BE2C (cell line): ENCODE results near the gene TMPRSS9.
A peak's percentile ranks its signal among the peaks of the same experiment; 100 is the strongest.
"Not testable (repeated sequence)": the region's sequence is repeated elsewhere in the genome, so short reads cannot be mapped to it uniquely, and the experiment has no call there.

Experiments
- DNase-seq: peaks from one replicate; pipeline ENCODE4 v3.0.0-alpha.2; 2020
- H3K27me3 ChIP-seq: fragments of 250-450 bp; sonication (Bioruptor Pico); 2 replicates; pipeline ENCODE4 v1.5.1; 2020; ENCODE audit warnings: mild to moderate bottlenecking
- H3K36me3 ChIP-seq: fragments of 250-450 bp; sonication (Bioruptor Pico); 2 replicates; pipeline ENCODE4 v1.5.1; 2020; ENCODE audit warnings: mild to moderate bottlenecking
- H3K4me1 ChIP-seq: fragments of 250-450 bp; sonication (Bioruptor Pico); 2 replicates; pipeline ENCODE4 v1.5.1; 2020
- H3K4me3 ChIP-seq: 2 replicates; pipeline ENCODE4 v1.5.1; 2011; ENCODE audit warnings: low read depth, low read length
- H3K9me3 ChIP-seq: fragments of 250-450 bp; sonication (Bioruptor Pico); 2 replicates; pipeline ENCODE4 v1.5.1; 2020
- TF ChIP-seq, protein P1 (sequence below): IDR thresholded peaks from 2 replicates; pipeline ENCODE4 v1.5.1; 2012; ENCODE audit warnings: mild to moderate bottlenecking, low read depth, low read length

Gene TMPRSS9

DNA sequence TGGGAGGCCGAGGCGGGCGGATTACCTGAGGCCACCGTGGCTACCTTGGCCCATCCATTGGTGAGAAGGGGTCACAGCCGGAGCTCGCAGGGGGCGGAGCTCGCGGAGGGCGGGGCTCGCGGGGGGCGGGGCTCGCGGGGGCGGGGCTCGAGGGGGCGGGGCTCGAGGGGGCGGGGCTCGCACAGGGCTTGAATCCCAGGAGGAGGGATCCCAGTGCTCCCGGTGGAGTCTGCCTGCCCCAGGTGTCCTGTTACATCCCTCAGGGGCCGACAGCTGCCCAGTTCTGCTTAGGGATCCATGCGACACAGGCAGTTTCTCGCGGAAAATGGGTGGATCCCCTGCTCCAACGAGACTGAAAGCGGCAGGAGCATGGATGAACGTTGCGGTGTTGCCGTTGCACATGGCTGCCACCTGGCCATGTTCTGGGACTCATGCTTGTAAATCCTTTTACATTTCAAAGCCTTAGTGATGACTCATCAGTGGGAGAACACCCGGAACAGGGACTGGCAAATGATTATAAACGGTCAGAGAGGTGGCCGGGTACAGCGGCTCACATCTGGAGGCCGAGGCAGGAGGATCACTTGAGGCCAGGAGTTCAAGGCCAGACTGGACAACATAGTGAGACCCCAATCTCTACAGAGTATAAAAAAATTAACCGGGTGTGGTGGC is 25.1 kb downstream of the TMPRSS9 start:
- Histone ChIP-seq H3K36me3 (no peaks in the 10 kb centered on the region), H3K9me3 (peaks cover 9% of the 10 kb centered on the region), H3K27me3 (no peaks in the 10 kb centered on the region), H3K4me1 (peaks cover 10% of the 10 kb centered on the region; the same call in 1 of the 2 replicates), H3K4me3 (peak overlapping the region; percentile 25; the same call in 1 of the 2 replicates)
- TF ChIP-seq, protein P1, sequence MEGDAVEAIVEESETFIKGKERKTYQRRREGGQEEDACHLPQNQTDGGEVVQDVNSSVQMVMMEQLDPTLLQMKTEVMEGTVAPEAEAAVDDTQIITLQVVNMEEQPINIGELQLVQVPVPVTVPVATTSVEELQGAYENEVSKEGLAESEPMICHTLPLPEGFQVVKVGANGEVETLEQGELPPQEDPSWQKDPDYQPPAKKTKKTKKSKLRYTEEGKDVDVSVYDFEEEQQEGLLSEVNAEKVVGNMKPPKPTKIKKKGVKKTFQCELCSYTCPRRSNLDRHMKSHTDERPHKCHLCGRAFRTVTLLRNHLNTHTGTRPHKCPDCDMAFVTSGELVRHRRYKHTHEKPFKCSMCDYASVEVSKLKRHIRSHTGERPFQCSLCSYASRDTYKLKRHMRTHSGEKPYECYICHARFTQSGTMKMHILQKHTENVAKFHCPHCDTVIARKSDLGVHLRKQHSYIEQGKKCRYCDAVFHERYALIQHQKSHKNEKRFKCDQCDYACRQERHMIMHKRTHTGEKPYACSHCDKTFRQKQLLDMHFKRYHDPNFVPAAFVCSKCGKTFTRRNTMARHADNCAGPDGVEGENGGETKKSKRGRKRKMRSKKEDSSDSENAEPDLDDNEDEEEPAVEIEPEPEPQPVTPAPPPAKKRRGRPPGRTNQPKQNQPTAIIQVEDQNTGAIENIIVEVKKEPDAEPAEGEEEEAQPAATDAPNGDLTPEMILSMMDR: no peak
- DNase-seq: peak; percentile 80

DNA sequence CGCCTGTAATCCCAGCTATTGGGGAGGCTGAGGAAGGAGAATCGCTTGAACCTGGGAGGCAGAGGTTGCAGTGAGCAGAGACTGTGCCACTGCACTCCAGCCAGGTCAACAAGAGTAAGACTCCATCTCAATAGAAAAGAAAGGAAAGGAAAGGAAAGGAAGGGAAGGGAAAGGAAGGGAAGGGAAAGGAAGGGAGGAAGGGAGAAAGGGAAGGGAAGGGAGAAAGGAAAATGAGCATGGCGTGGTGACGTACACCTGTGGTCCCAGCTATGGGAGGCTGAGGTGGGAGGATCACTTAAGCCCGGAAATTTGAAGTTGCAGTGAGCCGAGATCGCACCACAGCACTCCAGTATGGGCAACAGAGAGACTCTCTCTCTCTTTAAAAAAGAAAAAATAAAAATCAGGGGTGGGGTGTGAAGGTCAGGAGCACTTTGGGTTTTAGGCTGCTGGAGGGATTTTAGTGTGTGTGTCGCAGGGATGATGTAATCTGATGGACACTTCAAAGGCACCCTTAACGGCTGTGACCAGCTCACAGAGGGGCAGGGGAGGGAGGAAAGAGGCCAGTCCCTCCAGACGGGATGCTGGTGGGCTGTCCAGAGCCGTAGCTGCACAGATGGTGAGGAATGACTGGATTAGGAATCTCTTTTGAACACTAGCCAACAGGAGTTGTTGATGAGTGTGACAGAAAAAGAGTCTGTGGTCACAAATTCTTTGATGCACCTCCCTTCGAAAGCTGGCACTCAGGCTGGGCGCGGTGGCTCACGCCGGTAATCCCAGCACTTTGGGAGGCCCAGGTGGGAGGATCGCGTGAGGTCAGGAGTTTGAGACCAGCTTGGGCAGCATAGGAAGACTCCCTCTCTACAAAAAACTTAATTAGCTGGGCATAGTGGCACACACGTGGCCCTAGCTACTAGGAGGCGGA is 27.6 kb downstream of the TMPRSS9 start:
- TF ChIP-seq, protein P1: no peak
- Histone ChIP-seq H3K4me1 (peaks cover 13% of the 10 kb centered on the region; the same call in 1 of the 2 replicates), H3K27me3 (no peaks in the 10 kb centered on the region), H3K4me3 (no peak overlapping the region), H3K9me3 (peaks cover 5% of the 10 kb centered on the region), H3K36me3 (no peaks in the 10 kb centered on the region)
- no peak for DNase-seq

DNA sequence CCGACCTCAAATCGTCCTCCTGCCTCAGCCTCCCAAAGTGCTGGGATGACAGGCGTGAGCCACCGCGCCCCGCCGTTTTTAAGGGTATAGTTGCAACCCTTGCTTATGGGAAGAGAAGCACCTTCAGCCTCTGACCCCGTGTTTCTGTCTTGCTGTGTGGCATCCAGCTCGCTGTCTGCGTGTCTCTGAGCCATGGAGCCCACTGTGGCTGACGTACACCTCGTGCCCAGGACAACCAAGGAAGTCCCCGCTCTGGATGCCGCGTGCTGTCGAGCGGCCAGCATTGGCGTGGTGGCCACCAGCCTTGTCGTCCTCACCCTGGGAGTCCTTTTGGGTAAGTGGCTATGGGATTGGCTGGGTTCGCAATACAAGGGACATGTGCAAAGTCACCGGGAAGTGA is 29.5 kb downstream of the TMPRSS9 start:
- TF ChIP-seq, protein P1: no peak
- Histone ChIP-seq H3K36me3 (no peaks in the 10 kb centered on the region), H3K4me1 (peaks cover 8% of the 10 kb centered on the region; the same call in 1 of the 2 replicates), H3K27me3 (no peaks in the 10 kb centered on the region), H3K4me3 (no peak overlapping the region), H3K9me3 (peaks cover 5% of the 10 kb centered on the region)
- no peak for DNase-seq

DNA sequence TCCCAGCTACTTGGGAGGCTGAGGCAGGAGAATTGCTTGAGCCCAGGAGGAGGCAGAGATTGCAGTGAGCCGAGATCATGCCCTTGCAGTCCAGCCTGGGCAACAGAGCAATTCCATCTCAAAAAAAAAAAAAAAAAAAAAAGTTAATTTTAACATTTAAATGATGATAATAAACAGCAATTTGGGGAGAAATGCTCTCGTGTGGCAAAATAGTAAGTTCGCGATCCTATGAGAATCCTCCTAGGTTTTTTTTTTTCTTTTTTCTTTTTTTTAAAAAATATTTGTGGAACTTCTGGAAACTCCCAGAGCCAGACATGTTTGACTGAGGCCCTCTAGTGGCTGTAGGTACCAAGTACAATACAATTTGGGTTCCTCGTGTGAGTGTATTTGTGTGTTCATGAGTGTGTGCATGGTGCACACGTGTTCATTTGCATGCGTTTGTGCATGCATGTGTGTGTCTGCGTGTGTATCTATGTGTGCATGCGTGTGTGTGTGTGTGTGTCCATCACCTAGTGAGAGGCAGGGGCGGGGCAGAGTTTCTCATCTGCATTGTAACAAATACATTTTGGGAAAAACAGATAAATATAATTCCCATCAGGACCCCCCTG is 31.2 kb downstream of the TMPRSS9 start:
- TF ChIP-seq, protein P1: peak; percentile 91
- H3K27me3 ChIP-seq: no peaks in the 10 kb centered on the region
- H3K9me3 ChIP-seq: no peaks in the 10 kb centered on the region
- no peak overlapping the region for H3K4me3 ChIP-seq
- H3K4me1 ChIP-seq: peaks cover 3% of the 10 kb centered on the region; the same call in 1 of the 2 replicates
- DNase-seq: no peak
- no peaks in the 10 kb centered on the region for H3K36me3 ChIP-seq

DNA sequence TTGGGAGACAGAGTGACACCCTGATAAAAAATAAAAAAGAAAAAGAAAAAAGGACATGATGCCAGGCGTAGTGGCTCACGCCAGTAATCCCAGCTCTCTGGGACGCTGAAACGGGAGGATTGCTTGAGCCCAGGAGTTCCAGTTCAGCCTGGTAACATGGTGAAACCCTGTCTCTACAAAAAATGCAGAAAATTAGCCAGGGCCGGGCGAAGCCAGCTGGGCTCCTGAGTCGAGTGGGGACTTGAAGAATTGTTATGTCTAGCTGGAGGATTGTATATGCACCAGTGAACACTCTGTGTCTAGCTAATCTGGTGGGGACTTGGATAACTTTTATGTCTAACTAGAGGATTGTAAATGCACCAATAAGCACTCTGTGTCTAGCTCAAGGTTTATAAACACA is 32.3 kb downstream of the TMPRSS9 start:
- Histone ChIP-seq H3K4me3 (no peak overlapping the region), H3K36me3 (no peaks in the 10 kb centered on the region), H3K4me1 (peaks cover 3% of the 10 kb centered on the region; the same call in 1 of the 2 replicates), H3K9me3 (no peaks in the 10 kb centered on the region), H3K27me3 (no peaks in the 10 kb centered on the region)
- DNase-seq: no peak
- TF ChIP-seq, protein P1: no peak

DNA sequence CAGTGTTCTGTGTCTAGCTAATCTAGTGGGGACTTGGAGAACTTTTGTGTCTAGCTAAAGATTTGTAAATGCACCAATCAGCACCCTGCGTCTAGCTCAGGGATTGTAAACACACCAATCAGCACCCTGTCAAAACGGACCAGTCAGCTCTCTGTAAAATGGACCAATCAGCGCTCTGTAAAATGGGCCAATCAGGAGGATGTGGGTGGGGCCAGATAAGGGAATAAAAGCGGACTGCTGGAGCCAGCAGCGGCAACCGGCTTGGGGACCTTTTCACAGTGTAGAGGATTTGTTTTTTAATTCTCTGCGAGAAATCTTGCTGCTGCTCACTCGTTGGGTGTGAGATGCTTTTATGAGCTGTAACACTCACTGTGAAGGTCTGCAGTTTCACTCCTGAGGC is 32.8 kb downstream of the TMPRSS9 start:
- H3K4me3 ChIP-seq, H3K9me3 ChIP-seq, DNase-seq, H3K36me3 ChIP-seq, H3K27me3 ChIP-seq, H3K4me1 ChIP-seq: not testable (repeated sequence)
